Hippocampal formation (tissue), 2 donors: ENCODE results near the gene AP4S1.
"Not testable (repeated sequence)": the region's sequence is repeated elsewhere in the genome, so short reads cannot be mapped to it uniquely, and the experiment has no call there.

Source experiments
- DNase-seq, 2 donors: peaks; one replicate each; lab custom pipeline; 2025; lab: John Stamatoyannopoulos, UW

The AP4S1 gene

DNA sequence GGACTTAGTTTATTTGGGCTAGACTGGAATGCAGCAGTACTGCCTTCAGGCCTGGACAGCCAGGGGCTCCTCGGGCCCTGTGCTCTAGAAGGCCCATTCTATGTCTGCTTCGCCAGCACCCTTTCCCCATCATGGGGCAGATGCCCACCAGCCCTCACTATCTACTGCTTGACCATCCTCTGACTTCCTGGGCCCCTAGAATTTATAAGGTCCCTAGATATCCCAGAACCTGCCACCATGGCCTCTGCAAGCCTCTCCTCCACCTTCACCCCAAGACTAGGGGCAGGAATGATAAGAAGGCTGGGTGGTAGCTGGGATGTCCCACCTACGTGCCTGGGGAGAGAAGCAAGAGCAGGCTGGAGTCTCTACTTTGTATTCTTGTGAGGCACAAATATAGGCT lies 59.6 kb downstream of the AP4S1 start:
- DNase-seq: no peak

- DNase-seq: not testable (repeated sequence)
Observed at GRCh38 chr14:31086466-31086865, 61.0 kb downstream of the AP4S1 start.

DNA sequence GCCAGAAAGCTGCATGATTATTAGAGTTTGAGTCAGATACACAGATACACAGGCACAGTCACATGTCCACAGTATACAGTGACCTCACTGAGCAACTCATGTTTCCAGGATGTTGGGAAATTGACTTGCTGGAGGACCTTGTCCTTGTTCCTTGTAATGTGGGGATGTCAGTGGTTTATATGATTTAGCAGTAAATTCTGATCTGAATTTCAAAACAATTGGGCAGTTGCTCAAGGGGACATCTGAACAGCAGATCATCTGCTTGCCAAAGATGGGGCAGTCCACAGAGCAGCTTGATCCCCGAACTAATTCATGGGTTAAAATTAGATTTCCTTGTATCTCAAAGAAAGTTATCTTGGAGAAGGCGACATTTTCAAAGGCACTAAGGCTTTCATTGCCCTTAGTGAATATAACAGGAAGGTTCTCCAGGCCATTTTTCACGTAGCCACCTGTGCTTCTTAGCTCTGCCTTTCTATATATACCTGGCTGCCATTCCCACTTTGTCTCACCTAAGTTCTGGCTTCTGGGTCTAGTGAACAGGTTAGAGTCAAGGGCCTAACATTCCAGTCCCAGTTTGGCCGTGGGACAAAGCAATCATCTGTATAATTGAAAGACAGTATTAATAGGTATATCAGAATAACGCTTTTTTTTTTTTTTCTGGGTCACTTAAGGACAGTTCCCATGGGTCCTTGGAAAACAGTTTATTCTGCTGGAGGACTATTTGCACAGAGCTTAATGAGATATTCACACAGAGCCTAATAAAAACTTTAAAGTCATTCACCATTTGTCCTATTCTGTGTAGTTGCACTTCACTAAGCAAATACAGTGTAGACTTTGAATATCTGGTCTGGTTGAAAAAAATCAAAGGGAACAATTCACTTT lies 65.7 kb downstream of the AP4S1 start:
- DNase-seq: no peak

DNA sequence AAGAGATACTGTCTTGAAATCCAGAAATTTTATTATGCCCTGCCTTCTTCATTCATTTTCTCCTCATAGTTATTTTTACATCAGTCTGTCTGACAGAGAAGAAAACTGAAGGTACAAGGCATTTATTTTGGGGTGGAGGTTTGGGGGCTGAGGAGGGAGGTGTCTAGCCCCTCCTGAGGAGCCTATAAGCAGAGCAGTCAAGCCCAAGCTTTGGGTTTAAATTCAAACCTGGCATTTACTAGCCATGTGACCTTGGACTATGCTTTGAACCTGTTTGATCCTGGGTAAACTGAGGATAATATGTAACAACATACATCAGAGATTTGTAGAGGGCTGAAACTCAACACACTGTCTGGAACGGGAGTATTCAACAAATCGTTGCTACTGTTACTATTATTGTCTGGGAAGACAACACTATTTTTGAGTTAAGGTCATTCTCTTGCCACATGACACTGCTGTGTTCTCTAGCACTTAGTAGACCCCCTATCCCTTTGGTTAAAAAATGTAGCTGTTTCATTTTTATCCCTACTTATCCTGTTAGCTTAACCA lies 66.8 kb downstream of the AP4S1 start:
- no peak for DNase-seq

DNA sequence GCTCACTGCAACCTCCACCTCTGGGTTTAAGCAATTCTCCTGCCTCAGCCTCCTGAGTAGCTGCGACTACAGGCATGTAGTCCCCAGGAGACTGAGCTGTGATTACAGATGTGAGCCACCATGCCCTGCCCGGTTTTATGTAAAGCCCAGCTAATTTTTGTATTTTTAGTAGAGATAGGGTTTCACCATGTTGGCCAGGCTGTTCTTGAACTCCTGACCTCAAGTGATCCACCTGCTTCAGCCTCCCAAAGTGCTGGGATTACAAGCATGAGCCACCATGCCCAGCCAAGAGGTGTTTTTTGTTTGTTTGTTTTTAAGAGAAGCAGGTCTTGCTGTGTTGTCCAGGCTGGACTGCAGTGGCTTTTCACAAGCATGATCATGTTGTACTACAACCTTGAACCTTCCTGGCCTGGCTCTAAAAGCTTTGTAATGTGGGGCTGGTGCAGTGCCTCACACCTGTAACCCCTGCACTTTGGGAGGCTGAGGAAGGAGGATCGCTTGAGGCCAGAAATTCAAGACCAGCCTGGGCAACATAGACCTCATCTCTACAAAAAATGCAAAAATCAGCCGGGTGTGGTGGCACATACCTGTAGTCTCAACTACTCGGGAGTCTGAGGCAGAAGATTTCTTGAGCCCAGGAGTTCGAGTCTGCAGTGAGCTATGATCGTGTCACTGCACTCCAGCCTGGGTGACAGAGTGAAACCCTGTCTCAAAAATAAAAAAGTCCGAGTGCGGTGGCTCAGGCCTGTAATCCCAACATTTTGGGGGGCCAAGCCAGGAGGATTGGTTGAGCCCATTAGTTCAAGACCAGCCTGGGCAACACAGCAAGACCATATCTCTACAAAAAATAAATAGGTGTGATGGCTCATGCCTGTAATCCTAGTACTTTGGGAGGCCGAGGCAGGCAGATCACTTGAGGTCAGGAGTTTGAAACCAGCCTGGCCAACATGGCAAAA lies 68.7 kb downstream of the AP4S1 start:
- not testable (repeated sequence) for DNase-seq

DNA sequence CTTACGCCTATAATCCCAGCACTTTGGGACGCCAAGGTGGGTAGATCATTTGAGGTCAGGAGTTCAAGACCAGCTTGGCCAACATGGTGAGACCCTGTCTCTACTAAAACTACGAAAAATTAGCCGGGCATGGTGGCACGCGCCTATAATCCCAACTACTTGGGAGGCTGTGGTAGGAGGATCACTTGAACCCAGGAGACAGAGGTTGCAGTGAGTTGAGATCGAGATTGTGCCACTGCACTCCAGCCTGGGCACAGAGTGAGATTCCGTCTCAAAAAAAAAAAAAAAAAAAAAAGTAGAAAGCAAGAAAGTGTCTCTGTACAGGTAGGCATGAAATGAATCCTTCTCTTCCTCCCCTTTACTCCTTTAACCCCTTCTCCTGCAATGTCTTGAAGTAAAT lies 70.4 kb downstream of the AP4S1 start:
- not testable (repeated sequence) for DNase-seq

- DNase-seq: no peak
Observed at GRCh38 chr14:31096255-31096654, 70.8 kb downstream of the AP4S1 start.

- no peak for DNase-seq
Observed at GRCh38 chr14:31097081-31097480, 71.6 kb downstream of the AP4S1 start.

- no peak for DNase-seq
Observed at GRCh38 chr14:31106768-31107167, 81.3 kb downstream of the AP4S1 start.

DNA sequence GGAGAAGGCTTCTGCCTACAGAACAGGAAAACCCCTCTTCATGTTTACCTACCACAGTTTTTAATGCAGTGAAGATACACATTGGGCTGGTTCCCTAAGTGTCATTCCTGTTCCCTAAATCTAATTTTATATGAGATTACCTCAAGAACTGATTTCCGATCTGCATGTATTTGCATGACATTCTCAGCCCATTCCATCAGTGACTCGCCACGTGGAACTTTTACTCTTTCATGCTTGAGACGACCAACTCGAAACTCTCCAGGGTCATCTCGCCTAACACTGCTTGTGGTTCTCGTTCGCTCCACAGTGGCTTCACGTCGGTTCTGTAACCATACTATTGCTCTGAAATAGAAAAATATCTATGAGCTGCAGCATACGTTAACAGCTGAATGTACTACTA lies 83.8 kb downstream of the AP4S1 start:
- no peak for DNase-seq

DNA sequence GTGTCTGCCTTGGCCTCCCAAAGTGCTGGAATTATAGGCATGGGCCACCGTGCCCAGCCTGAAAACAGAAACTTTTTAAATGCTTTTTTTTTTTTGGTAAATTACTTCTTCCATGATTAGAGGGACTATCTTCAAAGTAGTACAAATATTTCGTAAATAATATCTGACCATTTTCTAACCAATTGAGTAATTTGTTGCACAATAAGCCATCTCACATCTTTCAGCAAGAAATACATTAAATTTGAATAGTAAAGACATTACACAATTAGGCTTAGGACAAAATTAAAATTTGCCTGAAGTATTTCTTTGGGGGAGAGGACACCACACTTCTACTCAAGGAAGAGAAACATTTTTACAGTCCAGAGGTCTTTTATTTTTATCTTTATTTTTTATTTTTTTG lies 85.4 kb downstream of the AP4S1 start:
- DNase-seq: no peak

- DNase-seq: no peak
Observed at GRCh38 chr14:31113794-31114193, 88.3 kb downstream of the AP4S1 start.

DNA sequence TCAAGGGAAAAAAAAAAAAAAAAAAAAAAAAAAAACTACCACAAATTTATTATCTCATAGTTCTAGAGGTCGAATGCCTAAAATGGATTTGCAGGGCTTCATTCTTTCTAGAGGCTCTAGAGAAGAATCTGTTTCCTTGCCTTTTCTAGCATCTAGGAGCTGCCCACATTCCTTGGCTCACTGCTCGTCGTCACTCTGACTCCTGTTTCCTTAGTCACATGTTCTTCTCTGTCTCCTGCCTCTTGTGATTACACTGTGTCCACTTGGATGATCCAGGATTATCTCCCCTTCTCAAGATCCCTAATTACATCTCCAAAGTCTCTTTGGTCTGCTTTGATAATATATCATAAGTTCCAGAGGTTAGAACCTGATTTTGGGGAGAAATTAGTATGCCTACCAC lies 93.4 kb downstream of the AP4S1 start:
- DNase-seq: no peak

DNA sequence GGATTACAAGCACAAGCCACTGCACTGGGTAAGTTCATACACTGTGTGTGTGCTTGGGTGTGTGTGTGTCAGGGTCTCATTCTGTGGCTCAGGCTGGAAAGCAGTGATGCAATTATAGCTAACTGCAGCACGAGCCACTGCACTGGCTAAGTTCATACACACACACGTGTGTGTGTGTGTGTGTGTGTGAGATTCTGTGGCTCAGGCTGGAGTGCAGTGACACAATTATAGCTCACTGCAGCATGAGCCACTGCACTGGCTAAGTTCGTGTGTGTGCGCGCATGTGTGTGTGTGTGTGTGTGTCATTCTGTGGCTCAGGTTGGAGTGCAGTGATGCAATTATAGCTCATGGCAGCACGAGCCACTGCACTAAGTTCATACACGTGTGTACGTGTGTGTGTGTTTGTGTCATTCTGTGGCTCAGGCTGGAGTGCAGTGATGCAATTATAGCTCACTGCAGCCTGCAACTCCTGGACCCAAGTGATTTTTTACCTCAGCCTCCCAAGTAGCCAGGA lies 96.7 kb downstream of the AP4S1 start:
- no peak for DNase-seq

DNA sequence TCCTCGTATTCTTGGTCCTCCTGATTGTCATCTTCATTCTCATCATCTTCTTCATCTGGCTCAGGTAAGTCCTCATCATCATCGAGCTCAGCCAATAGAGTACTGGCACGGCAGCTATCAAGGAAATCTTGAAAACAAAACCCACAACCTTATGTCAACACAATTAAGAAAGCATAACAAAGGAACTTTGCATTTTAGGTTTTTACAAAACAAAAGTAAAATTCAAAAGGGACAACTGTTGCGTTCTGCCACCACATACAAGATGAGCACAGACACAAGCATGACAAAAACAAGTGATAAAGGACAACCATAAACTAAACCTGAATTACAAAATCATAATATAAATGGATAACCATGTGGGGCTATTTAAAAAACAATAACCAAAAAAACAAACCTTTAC lies 97.5 kb downstream of the AP4S1 start:
- DNase-seq: no peak

- DNase-seq: no peak
Observed at GRCh38 chr14:31124197-31124596, 98.7 kb downstream of the AP4S1 start.

DNA sequence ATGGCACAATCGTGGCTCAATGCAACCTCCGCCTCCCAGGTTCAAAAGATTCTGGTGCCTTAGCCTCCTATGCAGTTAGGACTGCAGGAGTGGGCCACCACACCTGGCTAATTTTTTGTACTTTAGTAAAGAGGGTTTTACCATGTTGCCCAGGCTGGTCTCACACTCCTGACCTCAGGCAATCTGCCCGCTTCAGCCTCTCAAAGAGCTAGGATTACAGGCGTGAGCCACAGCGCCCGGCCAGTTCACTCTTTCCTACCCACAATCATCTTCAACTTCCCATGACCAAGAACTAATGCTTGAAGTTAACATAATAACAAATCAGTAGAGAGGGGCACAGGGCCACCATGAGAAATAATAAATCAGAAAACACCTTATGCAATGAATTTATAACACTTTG lies 99.8 kb downstream of the AP4S1 start:
- DNase-seq: no peak

GRCh38 chr14:31126680-31127079 lies 101.2 kb downstream of the AP4S1 start:
- no peak for DNase-seq

DNA sequence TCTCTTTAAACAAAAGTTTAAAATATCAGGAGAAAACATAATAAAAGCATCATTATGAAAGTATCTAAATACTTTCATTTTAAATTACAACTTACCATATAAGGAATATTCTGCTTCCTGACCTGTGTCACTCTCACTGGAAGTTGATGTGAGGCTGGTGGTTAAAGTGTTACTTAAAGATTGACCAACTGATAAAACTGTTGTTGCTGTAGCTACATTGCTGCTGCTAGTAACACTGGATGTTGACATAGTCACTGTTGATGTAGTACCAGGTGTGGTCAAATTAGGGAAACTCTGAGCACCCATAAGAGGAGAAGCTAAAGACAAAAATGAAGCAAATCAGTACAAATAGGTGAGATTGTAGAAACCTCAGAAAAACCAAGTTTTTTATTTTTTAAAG lies 102.2 kb downstream of the AP4S1 start:
- DNase-seq: no peak

DNA sequence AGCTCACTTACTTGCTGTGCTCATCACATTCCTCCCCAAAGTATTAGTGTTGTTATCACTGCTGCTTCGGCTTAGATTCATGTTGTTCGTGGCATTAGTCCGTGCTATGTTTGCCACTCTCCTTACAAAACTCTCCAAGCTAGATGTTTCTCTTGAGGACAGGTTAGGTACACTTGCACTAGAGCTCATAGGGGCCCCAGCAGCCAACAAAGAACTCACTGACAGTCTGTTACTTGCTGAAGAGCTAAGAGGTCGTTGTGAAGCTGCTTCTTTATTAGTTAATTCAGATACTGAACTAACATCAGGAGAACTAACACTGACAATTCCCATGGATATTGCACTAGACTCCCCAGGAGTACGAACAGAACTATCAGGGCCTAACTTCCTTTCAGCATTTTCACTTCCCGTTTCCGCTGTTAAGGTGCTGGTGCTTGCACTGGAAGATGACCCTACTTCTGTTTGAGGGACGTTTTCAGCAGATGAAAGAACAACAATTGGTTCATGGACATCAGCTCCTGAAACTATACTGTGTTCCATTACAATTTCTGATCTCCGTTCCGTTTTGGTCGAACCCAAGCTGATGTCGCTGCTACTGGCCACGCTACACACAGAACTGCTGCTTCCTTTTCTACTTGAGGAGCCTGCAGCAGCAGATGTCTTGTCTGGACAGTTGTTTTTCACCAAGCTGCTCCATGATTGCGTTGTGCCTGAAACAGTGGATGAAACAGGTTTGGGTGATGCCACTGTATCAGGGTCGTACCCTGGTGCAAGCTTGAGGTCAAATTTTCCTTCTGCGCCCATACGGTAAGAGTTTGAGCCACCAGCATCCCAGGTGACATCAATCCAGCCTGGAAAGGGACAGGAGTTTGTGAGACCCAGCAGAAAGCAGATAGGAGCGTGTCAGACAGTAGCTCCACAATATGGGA lies 103.4 kb downstream of the AP4S1 start:
- DNase-seq: no peak

- no peak for DNase-seq
Observed at GRCh38 chr14:31133133-31133532, 107.7 kb downstream of the AP4S1 start.
